Activated CD8-positive, alpha-beta memory T cell treated with anti-CD3 and anti-CD28 coated beads, Interleukin-2, amount 50 U/mL, for 24 hours (primary cell): ENCODE data around the gene B3GAT2.

Experiments used
- DNase-seq: peaks from one replicate; pipeline ENCODE4 v3.0.0-alpha.2; 2020; ENCODE audit errors: extremely low read depth

Gene B3GAT2

DNA sequence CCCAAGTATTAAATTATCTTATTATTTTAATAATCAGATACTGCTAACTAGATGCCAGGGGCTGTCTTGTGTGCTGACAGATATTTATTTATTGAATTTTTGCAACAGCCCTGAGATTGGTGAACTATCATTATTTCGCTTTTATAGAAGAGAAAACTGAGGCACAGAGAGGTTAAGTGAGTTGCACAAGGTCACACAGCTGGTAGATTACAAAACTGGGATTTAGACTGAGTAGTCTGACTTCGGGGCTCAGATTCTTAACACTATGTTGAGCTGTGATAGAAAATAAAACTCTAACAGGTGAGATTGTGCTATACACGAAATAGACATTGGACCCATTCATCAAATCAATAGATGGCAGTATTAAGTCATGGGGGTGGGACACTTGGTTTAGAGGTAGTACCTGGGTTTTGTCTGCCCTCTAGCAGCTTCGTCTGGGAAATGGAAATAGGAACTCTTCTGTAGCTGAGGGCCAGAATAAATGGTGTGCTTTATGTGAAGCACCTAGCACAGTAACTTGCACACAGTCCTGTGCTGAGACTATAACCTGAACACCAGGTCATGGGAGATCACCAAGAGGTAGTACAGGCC, 113.4 kb downstream of the B3GAT2 start:
- no peak for DNase-seq

DNA sequence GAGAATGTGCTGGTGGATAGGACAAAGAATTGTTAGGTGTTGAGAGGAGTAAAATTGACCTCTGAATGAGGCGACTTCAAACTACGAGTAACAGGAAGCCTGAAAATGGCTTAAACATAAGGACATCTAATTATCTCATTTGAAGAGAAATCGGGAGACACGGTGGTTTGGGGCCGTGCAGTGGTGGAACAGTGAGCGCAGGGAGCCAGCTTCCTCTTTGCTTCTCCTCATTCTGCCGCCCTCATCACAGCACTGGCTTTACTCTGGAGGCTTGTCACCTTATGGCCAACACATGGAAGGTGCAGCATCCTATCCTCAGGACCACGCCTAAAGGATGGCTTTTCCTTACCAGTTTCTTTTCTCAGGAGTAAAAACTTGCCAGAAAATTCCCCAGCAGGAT, 114.3 kb downstream of the B3GAT2 start:
- DNase-seq = no peak

DNA sequence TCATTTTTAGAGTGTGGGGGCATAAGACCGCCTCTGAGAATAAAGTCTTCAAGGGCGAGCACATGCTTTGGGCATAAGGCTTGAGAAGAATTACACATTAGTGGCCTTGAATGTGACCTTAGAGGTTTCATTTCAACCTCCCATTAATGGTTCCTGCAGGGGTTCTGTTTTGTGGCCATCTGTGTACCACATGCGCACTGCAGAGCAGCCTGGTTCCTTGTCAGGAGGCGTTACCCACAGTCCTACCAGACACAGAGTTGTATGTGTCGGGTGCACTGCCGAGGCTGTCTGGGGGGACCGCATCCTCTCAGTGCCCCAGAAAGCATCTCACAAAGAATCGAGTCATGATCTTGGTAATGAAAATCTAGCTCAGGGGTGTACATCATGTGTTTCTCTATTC, 115.7 kb downstream of the B3GAT2 start:
- no peak for DNase-seq

DNA sequence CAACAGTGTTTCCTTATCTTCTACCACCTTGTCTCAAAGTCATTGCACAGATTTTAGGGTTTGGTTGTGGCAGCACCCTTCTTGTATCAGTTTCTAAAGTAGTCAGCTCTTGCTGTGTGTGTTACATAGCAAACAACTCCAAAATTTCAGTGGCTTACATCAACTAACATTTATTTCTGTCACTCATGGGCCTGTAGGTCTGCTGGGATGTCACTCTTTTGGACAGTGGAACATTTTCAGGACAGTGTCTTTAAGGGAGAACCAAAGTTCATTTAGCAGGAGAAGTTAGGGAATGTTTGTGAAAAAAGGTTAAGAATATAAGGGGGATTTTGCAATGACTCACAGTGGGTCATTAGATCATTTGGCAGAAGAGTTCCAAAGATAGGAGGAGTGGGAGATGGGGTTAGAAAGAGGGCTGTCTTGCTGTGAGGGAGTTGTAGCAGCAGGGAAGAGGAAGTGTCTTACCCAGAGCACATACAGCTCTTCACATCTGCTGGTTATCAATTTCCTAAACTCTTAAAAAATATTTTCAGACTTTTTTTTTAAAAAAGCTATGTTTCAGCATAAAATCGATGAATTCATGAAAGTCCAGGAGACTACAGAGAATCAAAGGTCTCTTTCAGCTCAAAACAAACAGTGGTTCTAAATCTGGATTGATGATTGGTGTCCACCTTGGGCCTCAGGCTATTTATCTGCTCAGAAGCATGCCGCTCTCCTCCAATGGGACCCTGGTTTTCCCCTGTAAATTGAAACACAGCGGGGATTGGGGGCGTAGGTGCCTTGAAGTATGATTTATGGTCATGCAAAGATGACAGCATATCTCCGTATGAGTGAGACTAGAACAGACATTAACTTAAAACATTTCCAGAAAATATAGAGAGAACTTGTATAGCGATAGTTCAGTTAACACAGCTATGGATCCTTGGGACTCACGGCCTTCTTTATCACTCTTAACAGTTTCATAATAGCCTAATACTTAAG, 117.3 kb downstream of the B3GAT2 start:
- DNase-seq = no peak

DNA sequence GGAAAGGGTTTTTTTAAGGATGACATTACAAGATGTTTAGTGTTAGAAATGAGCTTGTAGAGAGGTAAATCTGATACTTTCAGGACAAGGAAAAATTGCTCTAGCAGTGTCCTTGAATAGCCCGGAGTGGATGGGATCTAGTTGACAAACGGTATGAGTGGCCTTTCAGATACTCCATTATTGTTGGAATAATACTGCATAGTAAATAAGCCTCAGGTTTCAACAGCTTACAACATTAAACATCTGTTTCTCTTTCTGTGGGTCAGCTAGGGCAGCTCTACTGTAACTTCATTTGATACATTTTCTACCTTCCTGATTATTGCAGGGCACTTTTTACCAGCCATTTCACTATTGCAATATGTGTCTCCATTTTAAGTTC, 118.0 kb downstream of the B3GAT2 start:
- DNase-seq = no peak

DNA sequence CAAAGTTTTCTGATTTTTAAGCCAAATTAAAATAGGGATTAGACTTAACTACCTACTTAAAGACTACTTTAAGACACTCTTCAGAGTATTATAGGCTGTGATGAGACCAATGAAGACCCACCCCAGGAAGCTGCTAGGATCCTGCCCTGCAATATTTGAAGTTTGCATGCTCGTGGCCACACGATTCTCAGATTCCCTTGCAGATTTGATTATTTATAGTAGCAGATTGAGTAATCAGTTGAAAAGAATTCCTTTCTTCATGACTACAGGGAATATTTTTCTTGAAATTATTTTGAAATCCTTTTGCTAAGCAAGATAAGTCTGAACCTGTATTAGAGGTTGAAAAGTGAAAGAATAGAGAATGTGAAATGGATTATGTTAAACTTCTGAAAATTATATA, 122.3 kb downstream of the B3GAT2 start:
- no peak for DNase-seq

DNA sequence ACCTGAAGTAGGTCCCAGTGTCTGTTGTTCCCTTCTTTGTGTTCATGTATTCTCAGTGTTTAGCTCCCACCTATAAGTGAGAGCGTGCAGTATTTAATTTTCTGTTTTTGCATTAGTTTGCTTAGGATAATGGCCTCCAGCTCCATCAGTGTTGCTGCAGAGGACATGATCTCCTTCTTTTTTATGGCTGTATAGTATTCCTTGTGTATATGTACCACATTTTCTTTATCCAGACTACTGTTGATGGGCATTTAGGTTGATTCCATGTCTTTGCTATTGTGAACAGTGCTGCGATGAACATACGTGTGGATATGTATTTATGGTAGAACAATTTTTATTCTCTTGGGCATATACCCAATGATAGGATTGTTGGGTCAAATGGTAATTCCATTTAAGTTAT, 125.4 kb downstream of the B3GAT2 start:
- no peak for DNase-seq

DNA sequence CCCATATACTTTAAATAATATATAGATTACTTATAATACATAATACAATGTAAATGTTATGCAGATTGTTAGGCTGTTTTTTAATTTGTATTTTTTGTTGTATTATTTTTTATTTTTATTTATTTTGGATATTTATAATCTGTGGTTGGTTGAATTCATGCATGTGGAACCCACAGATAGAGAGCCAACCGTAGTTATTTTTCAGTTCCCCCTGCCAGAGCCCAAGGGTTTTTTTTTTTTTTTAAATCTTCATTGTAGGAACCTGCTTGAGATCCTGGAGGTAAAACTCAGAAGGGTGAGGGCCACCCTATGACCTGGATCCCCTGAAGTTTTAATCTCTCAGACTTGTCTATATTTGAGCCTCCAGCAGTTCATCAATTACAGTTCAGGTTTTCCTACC, 133.2 kb downstream of the B3GAT2 start:
- DNase-seq = no peak

DNA sequence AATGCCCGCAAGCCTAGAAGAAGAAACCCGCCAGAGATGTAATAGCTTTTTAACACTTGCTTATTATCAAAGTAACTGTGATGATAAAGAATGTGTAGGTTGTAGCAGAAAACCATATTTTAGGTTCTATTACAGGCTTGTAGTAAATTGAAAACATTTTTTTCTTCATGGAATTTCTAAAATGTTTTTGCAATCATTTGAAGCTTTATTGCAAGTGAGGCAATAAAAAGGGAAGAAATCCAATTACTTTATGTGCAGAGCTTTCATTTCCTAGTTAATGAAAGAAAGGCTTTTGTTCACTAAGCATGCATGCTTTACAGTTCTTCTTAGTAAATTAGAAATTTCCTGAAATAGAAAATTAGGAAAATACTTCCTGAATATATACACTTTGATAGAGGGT, 135.1 kb downstream of the B3GAT2 start:
- DNase-seq = no peak

DNA sequence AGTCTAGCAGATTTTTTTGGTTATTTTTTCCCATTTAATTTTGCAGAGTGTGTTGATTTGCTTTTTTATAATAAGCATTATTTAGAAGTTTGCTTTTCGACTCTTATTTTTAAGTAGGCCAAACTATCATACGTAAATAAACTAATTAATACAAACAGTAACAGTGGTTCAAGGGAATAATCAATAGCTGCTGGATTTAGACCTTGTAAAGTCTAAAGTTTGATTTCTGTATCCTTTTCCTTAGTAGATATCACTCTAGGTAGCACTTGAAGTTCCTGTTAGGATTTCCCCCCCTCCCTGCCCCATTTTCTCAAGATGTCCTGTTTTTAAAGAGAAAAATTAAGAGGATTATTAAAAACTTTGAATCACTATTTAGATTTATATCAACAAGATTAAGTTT, 136.1 kb downstream of the B3GAT2 start:
- DNase-seq = no peak

DNA sequence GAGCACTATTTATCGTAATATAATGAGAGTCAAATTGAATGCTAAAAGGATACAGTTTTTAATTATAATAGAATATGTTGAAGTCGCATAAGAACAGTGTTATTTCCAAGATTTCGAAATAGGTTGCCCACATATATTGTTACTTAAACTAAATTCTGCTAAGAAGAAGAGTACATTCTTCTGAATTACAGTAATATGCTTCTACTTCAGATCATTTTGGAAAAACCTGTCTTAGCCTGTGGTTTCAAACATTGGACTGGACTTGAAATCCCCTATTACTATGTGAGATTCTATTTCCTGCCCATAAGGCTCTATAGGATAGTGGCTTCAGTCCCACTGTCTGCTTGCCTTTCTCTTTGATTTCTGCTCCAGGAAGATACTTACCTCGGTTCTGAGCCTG, 137.2 kb downstream of the B3GAT2 start:
- no peak for DNase-seq

DNA sequence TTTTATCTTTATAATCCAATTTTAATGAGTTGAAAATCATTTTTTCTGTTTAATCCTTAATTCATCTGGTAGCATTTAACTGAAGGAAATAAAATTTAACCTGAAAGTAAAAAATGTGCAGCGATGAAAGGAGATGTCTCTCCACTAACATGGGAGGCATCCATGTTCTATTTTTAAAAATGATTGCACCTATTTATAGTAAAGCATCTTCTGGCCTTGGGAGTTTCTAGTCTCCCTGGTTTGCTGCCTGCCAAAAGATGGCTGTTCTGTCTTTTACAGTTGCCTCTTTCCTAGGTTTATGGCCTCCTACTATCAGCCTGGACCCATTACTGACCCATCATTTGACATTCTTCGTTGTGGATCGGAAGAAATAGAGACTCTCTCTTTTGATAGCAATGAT, 143.0 kb downstream of the B3GAT2 start:
- no peak for DNase-seq

DNA sequence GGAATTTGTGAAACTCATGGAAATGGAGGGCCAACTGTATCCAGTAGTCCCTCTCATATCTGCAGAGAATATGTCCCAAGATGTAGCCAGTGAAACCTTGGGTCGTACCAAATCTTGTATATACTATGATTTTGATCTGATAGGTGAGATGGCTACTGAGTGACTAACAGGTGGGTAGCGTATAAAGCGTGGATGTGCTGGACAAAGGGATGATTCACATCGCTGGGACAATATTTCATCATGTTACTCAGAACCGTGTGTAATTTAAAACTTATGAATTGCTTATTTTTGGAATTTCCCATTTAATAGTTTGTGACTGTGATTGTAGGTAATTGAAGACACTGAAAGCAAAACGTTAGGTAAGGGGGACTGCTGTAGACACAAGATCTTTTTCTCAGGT, 145.1 kb downstream of the B3GAT2 start:
- no peak for DNase-seq
